AG09309 (cell line): Measurements from ENCODE around the gene MARK3.

Source experiments
- DNase-seq: peaks from one replicate; pipeline ENCODE4 v3.0.0-alpha.2; 2010; ENCODE audit warnings: low read depth
- H3K4me3 ChIP-seq: 2 replicates; pipeline ENCODE4 v1.5.1; 2011; ENCODE audit warnings: mild to moderate bottlenecking, low read depth, low read length, moderate library complexity; ENCODE audit not compliant: control insufficient read depth
- CTCF ChIP-seq: IDR thresholded peaks from 2 replicates; pipeline ENCODE4 v1.5.1; 2011; ENCODE audit warnings: mild to moderate bottlenecking, low read depth, low read length, inconsistent platforms; ENCODE audit not compliant: insufficient read depth, control insufficient read depth; ENCODE audit errors: missing control alignments

The MARK3 gene

GRCh38 chr14:103517174-103517566 lies 132.0 kb downstream of the MARK3 start:
- DNase-seq, result no peak
- no peak for TF ChIP-seq CTCF

GRCh38 chr14:103517721-103518421 lies 132.7 kb downstream of the MARK3 start:
- no peak for TF ChIP-seq CTCF
- H3K4me3 ChIP-seq, result no peak overlapping the region
- no peak for DNase-seq

More at GRCh38 chr14:103517174-103517566, 132.0 kb downstream of the MARK3 start:
- no peak overlapping the region for H3K4me3 ChIP-seq

GRCh38 chr14:103518422-103519042 lies 133.3 kb downstream of the MARK3 start:
- TF ChIP-seq CTCF, result peak; percentile 95
- DNase-seq, result no peak
- H3K4me3 ChIP-seq, result no peak overlapping the region

GRCh38 chr14:103519043-103519836 lies 134.0 kb downstream of the MARK3 start:
- no peak overlapping the region for H3K4me3 ChIP-seq
- DNase-seq, result no peak
- no peak for TF ChIP-seq CTCF

GRCh38 chr14:103519837-103520212 lies 134.6 kb downstream of the MARK3 start:
- DNase-seq, result no peak
- no peak overlapping the region for H3K4me3 ChIP-seq
- TF ChIP-seq CTCF, result no peak

GRCh38 chr14:103520269-103520656 lies 135.0 kb downstream of the MARK3 start:
- no peak for DNase-seq
- TF ChIP-seq CTCF, result no peak
- H3K4me3 ChIP-seq, result no peak overlapping the region
